Hepatocyte (in vitro differentiated cells): ENCODE data around the gene CNTNAP2. TPM values are rescaled to one million over a fixed set of nuclear protein-coding genes. Genes with fewer than 3 reads are reported as not detected.
A peak's percentile ranks its signal among the peaks of the same experiment; 100 is the strongest.

ENCODE experiments used
- DNase-seq: peaks from one replicate; pipeline ENCODE4 v3.0.0-alpha.2; 2016; ENCODE audit warnings: low spot score
- H2AFZ ChIP-seq: fragments of 200-600 bp; sonication (generic); 2 replicates; pipeline ENCODE4 v1.6.0; 2016; ENCODE audit warnings: antibody characterized with exemption, mild to moderate bottlenecking
- H3K27ac ChIP-seq: fragments of 200-600 bp; sonication (generic); 2 replicates; pipeline ENCODE4 v1.5.1; 2016; ENCODE audit warnings: mild to moderate bottlenecking
- H3K27me3 ChIP-seq: fragments of 200-600 bp; sonication (generic); 2 replicates; pipeline ENCODE4 v1.6.1; 2016
- H3K36me3 ChIP-seq: fragments of 200-600 bp; sonication (generic); replicated peaks from 2 replicates; pipeline ENCODE4 v1.5.1; 2016; ENCODE audit warnings: low read depth; ENCODE audit not compliant: insufficient read depth
- H3K4me1 ChIP-seq: fragments of 200-600 bp; sonication (generic); 2 replicates; pipeline ENCODE4 v1.5.1; 2016; ENCODE audit warnings: mild to moderate bottlenecking, moderate library complexity; ENCODE audit not compliant: insufficient read depth
- H3K4me2 ChIP-seq: fragments of 200-600 bp; sonication (generic); 2 replicates; pipeline ENCODE4 v1.6.0; 2016
- H3K4me3 ChIP-seq: fragments of 200-600 bp; sonication (generic); 2 replicates; pipeline ENCODE4 v1.5.1; 2016; ENCODE audit warnings: mild to moderate bottlenecking
- H3K79me2 ChIP-seq: fragments of 200-600 bp; sonication (generic); 2 replicates; pipeline ENCODE4 v1.6.0; 2017; ENCODE audit warnings: mild to moderate bottlenecking
- H3K9me2 ChIP-seq: fragments of 200-600 bp; sonication (generic); replicated peaks from 2 replicates; pipeline ENCODE4 v1.6.0; 2017; ENCODE audit warnings: mild to moderate bottlenecking; ENCODE audit not compliant: insufficient read depth
- H3K9me3 ChIP-seq: fragments of 200-600 bp; sonication (generic); 2 replicates; pipeline ENCODE4 v1.5.1; 2016; ENCODE audit warnings: low read depth, mild to moderate bottlenecking
- H4K20me1 ChIP-seq: fragments of 200-600 bp; sonication (generic); 2 replicates; pipeline ENCODE4 v1.6.0; 2016; ENCODE audit warnings: mild to moderate bottlenecking; ENCODE audit not compliant: insufficient read depth, poor library complexity, severe bottlenecking
- EZH2 ChIP-seq: fragments of 200-600 bp; sonication (generic); IDR thresholded peaks from 2 replicates; pipeline ENCODE4 v1.6.1; 2016; ENCODE audit warnings: antibody characterized with exemption, mild to moderate bottlenecking, borderline replicate concordance
- EZH2phosphoT487 ChIP-seq: fragments of 200-600 bp; sonication (generic); IDR thresholded peaks from one replicate; pipeline ENCODE4 v1.6.1; 2018; ENCODE audit warnings: antibody characterized with exemption, mild to moderate bottlenecking, low read depth, moderate library complexity; ENCODE audit not compliant: unreplicated experiment, severe bottlenecking
- WGBS: methylation state at CpG from one replicate; pipeline ENCODE4 v1.1.6; 2016; ENCODE audit warnings: low lambda C conversion rate; ENCODE audit errors: missing lambda C conversion rate; 5-methylcytosine and 5-hydroxymethylcytosine counted together
- polyA plus RNA-seq: library from polyadenylated mRNA; unstranded; fragments of >200 nt; fragmentation: Nextera tagmentation; extraction: Ambion mirVana; gene quantifications from 2 replicates; pipeline ENCODE4 v1.2.1, GENCODE V29; 2016
- total RNA-seq: library from RNA; depleted of rRNA; stranded (reverse); fragments of >200 nt; gene quantifications from 2 replicates; pipeline ENCODE4 v1.2.3, GENCODE V29; 2014
- TF ChIP-seq, protein P1 (sequence below): fragments of 200-600 bp; sonication (generic); IDR thresholded peaks from 2 replicates; pipeline ENCODE4 v1.5.1; 2016; ENCODE audit warnings: antibody characterized with exemption, mild to moderate bottlenecking; ENCODE audit not compliant: poor library complexity

CNTNAP2 gene
- total and polyA plus RNA-seq, 2 experiments from 2014 or later = 7.5 to 14.7 TPM

DNA sequence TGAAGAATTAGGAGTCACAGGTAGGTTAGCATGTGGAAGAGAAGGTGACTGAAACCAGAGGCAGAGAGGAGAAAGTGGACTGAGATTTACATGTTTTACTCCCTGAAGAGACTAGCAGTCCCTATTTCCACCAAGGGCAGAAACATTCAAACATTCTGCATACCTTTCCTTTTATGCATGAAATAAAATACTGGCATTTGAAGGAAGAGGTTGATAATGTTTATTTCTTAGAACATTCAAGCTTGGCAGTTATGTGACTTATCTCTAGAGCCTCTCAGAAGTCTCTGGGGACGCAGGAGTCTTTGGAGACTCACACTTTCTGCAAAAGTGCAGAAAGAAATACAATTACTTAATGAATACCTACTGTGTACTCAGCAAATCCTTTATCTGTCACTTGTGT, 1966.8 kb downstream of the CNTNAP2 start:
- peak overlapping the region; percentile 26 for H3K4me2 ChIP-seq
- no peaks in the 10 kb centered on the region for H3K36me3 ChIP-seq
- no peak overlapping the region for H2AFZ ChIP-seq
- no peaks in the 10 kb centered on the region for H4K20me1 ChIP-seq
- no peaks in the 10 kb centered on the region for H3K4me1 ChIP-seq
- H3K9me3 ChIP-seq = no peaks in the 10 kb centered on the region
- H3K9me2 ChIP-seq = no peaks in the 10 kb centered on the region
- no peak for DNase-seq
- H3K79me2 ChIP-seq = no peaks in the 10 kb centered on the region
- no peak overlapping the region for H3K4me3 ChIP-seq
- TF ChIP-seq, protein P1, sequence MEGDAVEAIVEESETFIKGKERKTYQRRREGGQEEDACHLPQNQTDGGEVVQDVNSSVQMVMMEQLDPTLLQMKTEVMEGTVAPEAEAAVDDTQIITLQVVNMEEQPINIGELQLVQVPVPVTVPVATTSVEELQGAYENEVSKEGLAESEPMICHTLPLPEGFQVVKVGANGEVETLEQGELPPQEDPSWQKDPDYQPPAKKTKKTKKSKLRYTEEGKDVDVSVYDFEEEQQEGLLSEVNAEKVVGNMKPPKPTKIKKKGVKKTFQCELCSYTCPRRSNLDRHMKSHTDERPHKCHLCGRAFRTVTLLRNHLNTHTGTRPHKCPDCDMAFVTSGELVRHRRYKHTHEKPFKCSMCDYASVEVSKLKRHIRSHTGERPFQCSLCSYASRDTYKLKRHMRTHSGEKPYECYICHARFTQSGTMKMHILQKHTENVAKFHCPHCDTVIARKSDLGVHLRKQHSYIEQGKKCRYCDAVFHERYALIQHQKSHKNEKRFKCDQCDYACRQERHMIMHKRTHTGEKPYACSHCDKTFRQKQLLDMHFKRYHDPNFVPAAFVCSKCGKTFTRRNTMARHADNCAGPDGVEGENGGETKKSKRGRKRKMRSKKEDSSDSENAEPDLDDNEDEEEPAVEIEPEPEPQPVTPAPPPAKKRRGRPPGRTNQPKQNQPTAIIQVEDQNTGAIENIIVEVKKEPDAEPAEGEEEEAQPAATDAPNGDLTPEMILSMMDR = no peak
- no peak for TF ChIP-seq EZH2phosphoT487
- no peak for TF ChIP-seq EZH2
- H3K27me3 ChIP-seq = no peaks in the 10 kb centered on the region
- 19% methylated on average over 1 of the region's 1 CpG for WGBS
- no peak overlapping the region for H3K27ac ChIP-seq

DNA sequence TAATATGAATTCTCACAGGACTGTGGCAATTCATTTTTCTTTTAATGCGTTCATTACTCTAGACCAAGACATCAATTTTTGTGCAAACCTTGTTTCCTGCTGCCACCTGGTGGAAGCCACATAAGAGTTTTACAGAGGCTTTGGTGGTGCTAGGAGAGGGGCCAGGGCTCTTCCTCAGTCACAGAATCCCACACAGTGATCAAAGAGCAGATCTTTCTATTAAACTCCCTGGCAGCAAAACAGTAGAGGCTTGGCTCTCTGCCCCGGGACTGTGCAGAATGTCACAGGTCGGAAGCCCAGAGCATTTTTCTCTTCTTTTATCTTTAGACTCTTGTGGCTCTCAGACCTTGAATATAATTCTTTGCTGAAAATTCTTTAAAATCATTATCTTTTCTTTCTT, 1967.5 kb downstream of the CNTNAP2 start:
- H3K4me3 ChIP-seq = no peak overlapping the region
- peak; percentile 76 for DNase-seq
- 16% methylated on average over 3 of the region's 3 CpGs for WGBS
- no peaks in the 10 kb centered on the region for H3K9me3 ChIP-seq
- no peak overlapping the region for H2AFZ ChIP-seq
- TF ChIP-seq EZH2phosphoT487 (no peak), EZH2 (no peak)
- TF ChIP-seq, protein P1 = peak; percentile 87
- H3K9me2 ChIP-seq = no peaks in the 10 kb centered on the region
- H3K36me3 ChIP-seq = no peaks in the 10 kb centered on the region
- H3K4me1 ChIP-seq = no peaks in the 10 kb centered on the region
- H4K20me1 ChIP-seq = no peaks in the 10 kb centered on the region
- peak overlapping the region; percentile 26 for H3K4me2 ChIP-seq
- H3K79me2 ChIP-seq = no peaks in the 10 kb centered on the region
- H3K27me3 ChIP-seq = no peaks in the 10 kb centered on the region
- H3K27ac ChIP-seq = no peak overlapping the region

DNA sequence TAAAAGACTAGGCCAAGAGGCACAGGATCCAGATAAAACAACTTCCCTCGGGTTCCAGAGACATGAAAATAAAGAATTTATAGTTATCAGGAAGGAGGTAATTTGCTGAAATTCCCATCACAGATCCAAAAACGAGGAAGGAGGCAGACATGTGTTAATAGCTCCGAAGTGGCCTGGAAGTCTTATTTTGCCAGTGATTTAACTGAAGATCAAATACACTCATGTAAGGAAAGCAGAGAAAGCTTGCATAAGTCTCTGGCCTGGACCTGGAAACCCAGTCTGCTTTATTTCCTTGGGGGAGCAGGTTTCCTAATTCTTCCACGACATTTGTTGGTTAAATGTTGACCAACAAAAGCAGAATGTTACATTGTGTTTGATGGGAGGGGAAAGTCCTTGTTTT, 1975.3 kb downstream of the CNTNAP2 start:
- TF ChIP-seq EZH2 (no peak), EZH2phosphoT487 (no peak)
- TF ChIP-seq, protein P1 = no peak
- 80% methylated on average over 4 of the region's 4 CpGs for WGBS
- H2AFZ ChIP-seq = no peak overlapping the region
- H4K20me1 ChIP-seq = no peaks in the 10 kb centered on the region
- DNase-seq = no peak
- H3K4me3 ChIP-seq = no peak overlapping the region
- H3K9me2 ChIP-seq = no peaks in the 10 kb centered on the region
- H3K27me3 ChIP-seq = no peaks in the 10 kb centered on the region
- no peaks in the 10 kb centered on the region for H3K9me3 ChIP-seq
- H3K36me3 ChIP-seq = no peaks in the 10 kb centered on the region
- H3K4me2 ChIP-seq = no peak overlapping the region
- no peak overlapping the region for H3K27ac ChIP-seq
- no peaks in the 10 kb centered on the region for H3K4me1 ChIP-seq
- H3K79me2 ChIP-seq = no peaks in the 10 kb centered on the region
